ENCODE results near the gene TMED1. TPM values are rescaled to one million over a fixed set of nuclear protein-coding genes. Genes with fewer than 3 reads are reported as not detected.

Gene TMED1
- total and polyA plus RNA-seq, 2 of the 13 experiments (the other 11 are each of a cell fraction or from before 2014, with no cell fraction given): 48.3 to 51.8 TPM

- 96% methylated on average over 19 of the region's 19 CpGs for WGBS (ENCODE audit: low lambda C conversion rate)
- ChIA-PET POLR2A (no interaction called here), CTCF (ENCODE audit: low intra/inter-chr PET ratio, low total read pairs) (no interaction called here)
- Histone ChIP-seq H3K79me2 (ENCODE audit: insufficient read depth, low read length) (no peaks in the 10 kb centered on the region), H3K4me3 (replicated peaks in 1 of 3; ENCODE audit: insufficient read depth in 1 of 3, low read depth in 2 of 3, low read length in 3 of 3) (no peak overlapping the region), H3K9ac (ENCODE audit: insufficient read depth, low read depth, low read length) (no peak overlapping the region), H4K20me1 (ENCODE audit: insufficient read depth, low read length) (no peaks in the 10 kb centered on the region), H3K27ac (ENCODE audit: extremely low read length, insufficient read depth, low read length) (no peak overlapping the region), H3K9me3 (ENCODE audit: low read length) (no peaks in the 10 kb centered on the region), H3K4me2 (ENCODE audit: low read depth, low read length) (no peak overlapping the region), H3K4me1 (ENCODE audit: insufficient read depth, low read length) (no peaks in the 10 kb centered on the region), H3K27me3 (ENCODE audit: control insufficient read depth in 1 of 2, insufficient read depth in 2 of 2, low read length in 2 of 2) (no peaks in the 10 kb centered on the region), H3K36me3 (replicated peaks in 1 of 2; ENCODE audit: control insufficient read depth in 1 of 2, insufficient read depth in 2 of 2, low read length in 2 of 2) (peaks cover 26 to 74% of the 10 kb centered on the region in 2 experiments), H2AFZ (ENCODE audit: low read length) (no peak overlapping the region)
- no peak for TF ChIP-seq TBP (CRISPR knock-in tag; IDR thresholded peaks at IDR 0.05)
- no TSS peak for BruUV-seq (replicated peaks)
- FAIRE-seq (no peak), ATAC-seq (no peak; the same call in 2 of the 3 replicates), DNase-seq (ENCODE audit: low spot score) (no peak)
- intact Hi-C loops (cut with micrococcal nuclease; ENCODE audit: unreplicated experiment) (no loop called here), in situ Hi-C loops (cut with HindIII; ENCODE audit: extremely low pct_ligation_motif_present, low pct_unique_long_range_greater_than_20kb) (no loop called here)
These were observed 38.3 kb downstream of the TMED1 start for GRCh38 chr19:10797541-10798256.

GRCh38 chr19:10797078-10797477 is 38.9 kb downstream of the TMED1 start:
- H3K27me3 ChIP-seq (ENCODE audit: control insufficient read depth in 1 of 2, insufficient read depth in 2 of 2, low read length in 2 of 2): no peaks in the 10 kb centered on the region
- H3K9me3 ChIP-seq (ENCODE audit: low read length): no peaks in the 10 kb centered on the region
- BruUV-seq (replicated peaks): no TSS peak
- H3K9ac ChIP-seq (ENCODE audit: insufficient read depth, low read depth, low read length): no peak overlapping the region
- no peaks in the 10 kb centered on the region for H4K20me1 ChIP-seq (ENCODE audit: insufficient read depth, low read length)
- H3K4me1 ChIP-seq (ENCODE audit: insufficient read depth, low read length): no peaks in the 10 kb centered on the region
- H3K4me3 ChIP-seq (replicated peaks in 1 of 3; ENCODE audit: insufficient read depth in 1 of 3, low read depth in 2 of 3, low read length in 3 of 3): no peak overlapping the region
- CTCF ChIA-PET (ENCODE audit: low intra/inter-chr PET ratio, low total read pairs): no interaction called here
- DNase-seq (ENCODE audit: low spot score) (no peak), ATAC-seq (no peak), FAIRE-seq (no peak)
- intact Hi-C loops (cut with micrococcal nuclease; ENCODE audit: unreplicated experiment): no loop called here
- in situ Hi-C loops (cut with HindIII; ENCODE audit: extremely low pct_ligation_motif_present, low pct_unique_long_range_greater_than_20kb): no loop called here
- peaks cover 21 to 72% of the 10 kb centered on the region in 2 experiments for H3K36me3 ChIP-seq (replicated peaks in 1 of 2; ENCODE audit: control insufficient read depth in 1 of 2, insufficient read depth in 2 of 2, low read length in 2 of 2)
- no peak overlapping the region for H3K4me2 ChIP-seq (ENCODE audit: low read depth, low read length)
- H3K27ac ChIP-seq (ENCODE audit: extremely low read length, insufficient read depth, low read length): no peak overlapping the region
- H3K79me2 ChIP-seq (ENCODE audit: insufficient read depth, low read length): no peaks in the 10 kb centered on the region
- WGBS (ENCODE audit: low lambda C conversion rate): 96% methylated on average over 14 of the region's 14 CpGs
- no peak overlapping the region for H2AFZ ChIP-seq (ENCODE audit: low read length)
- POLR2A ChIA-PET: no interaction called here
- TF ChIP-seq ZNF800 (CRISPR knock-in tag; IDR thresholded peaks at IDR 0.05): no peak
- no peak for TF ChIP-seq ZNF674 (CRISPR knock-in tag; IDR thresholded peaks at IDR 0.05; ENCODE audit: low read depth)
- no peak for TF ChIP-seq FOXA1 (IDR thresholded peaks at IDR 0.05)
- TF ChIP-seq FOXA1 (CRISPR knock-in tag; IDR thresholded peaks at IDR 0.05): no peak
- no peak for TF ChIP-seq HNRNPH1 (optimal IDR thresholded peaks at IDR 0.05; ENCODE audit: low read depth, low read length)
- no peak for TF ChIP-seq LRRFIP1 (CRISPR knock-in tag; conservative IDR thresholded peaks at IDR 0.05)
- no peak for TF ChIP-seq HOXD1 (CRISPR knock-in tag; IDR thresholded peaks at IDR 0.05)
- TF ChIP-seq ZNF737 (CRISPR knock-in tag; IDR thresholded peaks at IDR 0.05; ENCODE audit: borderline replicate concordance): no peak
- TF ChIP-seq MNT (IDR thresholded peaks at IDR 0.05): no peak
- TF ChIP-seq ZNF740 (CRISPR knock-in tag; IDR thresholded peaks at IDR 0.05): no peak
- no peak for TF ChIP-seq ZZZ3 (CRISPR knock-in tag; IDR thresholded peaks at IDR 0.05; ENCODE audit: borderline replicate concordance)
- TF ChIP-seq MAF1 (CRISPR knock-in tag; IDR thresholded peaks at IDR 0.05; ENCODE audit: borderline replicate concordance): no peak
